ENCODE measurements around the gene EPB41L4A.

- TF ChIP-seq POLR2A (IDR thresholded peaks at IDR 0.05) (no peak), CTCF (IDR thresholded peaks at IDR 0.05) (no peak), POLR2AphosphoS5 (IDR thresholded peaks at IDR 0.05) (no peak)
Measured at GRCh38 chr5:112125903-112126302, 293.2 kb downstream of the EPB41L4A start.

Data from transverse colon (tissue), 4 donors.